K562 (cell line): ENCODE measurements around the gene COL16A1. TPM values are rescaled to one million over a fixed set of nuclear protein-coding genes. Genes with fewer than 3 reads are reported as not detected.

ENCODE experiments used
- CBX8 ChIP-seq: fragments of 200-600 bp; sonication (generic); IDR thresholded peaks from 2 replicates; pipeline ENCODE4 v1.6.1; 2012; ENCODE audit warnings: borderline replicate concordance, mixed run types, low read depth, mild to moderate bottlenecking, moderate library complexity, mixed read lengths, low read length, control low read depth, inconsistent platforms; ENCODE audit not compliant: poor library complexity, severe bottlenecking; ENCODE audit errors: extremely low read depth
- EP300 ChIP-seq: IDR thresholded peaks from 2 replicates; pipeline ENCODE4 v1.6.1; 2012; ENCODE audit warnings: low read length, improper control_type of control experiment
- HCFC1 ChIP-seq: IDR thresholded peaks from 2 replicates; pipeline ENCODE4 v1.6.1; 2012; ENCODE audit warnings: low read depth, low read length, improper control_type of control experiment
- KHSRP ChIP-seq: fragments of 450-650 bp; IDR thresholded peaks from 2 replicates; pipeline ENCODE4 v1.6.1; 2017
- NR2C2 ChIP-seq, 2 experiments: fragments of 200-800 bp in 1 of 2; sonication (Bioruptor generic) in 1 of 2; sonication (generic) in 1 of 2; formaldehyde crosslinking in 1 of 2; IDR thresholded peaks; 2 replicates each; pipeline versions ENCODE4 v1.6.1 to v1.8.0; 2016 to 2022; ENCODE audit warnings: mild to moderate bottlenecking in 1 of 2, missing compliant biosample characterization in 1 of 2, missing genetic modification characterization in 1 of 2, missing genetic modification reagents in 1 of 2
- TCF7 ChIP-seq: sonication (generic); IDR thresholded peaks from 2 replicates; pipeline ENCODE4 v1.6.1; 2016; ENCODE audit warnings: antibody characterized with exemption, borderline replicate concordance
- ZBTB7A ChIP-seq: IDR thresholded peaks from 2 replicates; pipeline ENCODE4 v1.6.1; 2011; ENCODE audit warnings: low read depth, mild to moderate bottlenecking, low read length, moderate library complexity, borderline replicate concordance; ENCODE audit not compliant: control insufficient read depth
- ZFP30 ChIP-seq: fragments of 250-450 bp; sonication (Bioruptor Pico); IDR thresholded peaks from 2 replicates; pipeline ENCODE4 v1.8.0; 2022; ENCODE audit warnings: moderate library complexity, mild to moderate bottlenecking, inconsistent platforms, borderline replicate concordance
- polyA plus RNA-seq, 8 experiments: library from polyadenylated mRNA; depleted of rRNA in 4 of 8; stranded (reverse) in 5 of 8; unstranded in 3 of 8; fragments of >200 nt; fragmentation: Nextera tagmentation in 2 of 8; fragmentation: Illumina TruSeq in 1 of 8; extraction: Ambion mirVana in 2 of 8; extraction: Trizol in 1 of 8; gene quantifications; 2 replicates each; pipeline versions ENCODE4 v1.2.1 to v1.2.3, GENCODE V29; 2011 to 2014; ENCODE audit warnings: inconsistent platforms in 1 of 8, missing spikeins in 1 of 8
- total RNA-seq, 7 experiments: library from RNA; depleted of rRNA in 6 of 7; stranded (reverse); fragments of >200 nt in 6 of 7; fragmentation: Illumina TruSeq in 2 of 7; extraction: Trizol in 2 of 7; gene quantifications; 2 replicates each; pipeline versions ENCODE4 v1.2.1 to v1.2.3, GENCODE V29; 2011 to 2021; ENCODE audit warnings: low replicate concordance in 1 of 7
- TF ChIP-seq, protein P1 (sequence below), 2 experiments: fragments of 450-650 bp in 1 of 2; IDR thresholded peaks; 2 replicates each; pipeline ENCODE4 v1.6.1; 2011 to 2017; ENCODE audit warnings: low read depth in 2 of 2, antibody characterized with exemption in 1 of 2, borderline replicate concordance in 1 of 2, low read length in 1 of 2, mild to moderate bottlenecking in 1 of 2, mixed read lengths in 1 of 2; ENCODE audit not compliant: control insufficient read depth in 1 of 2
- TF ChIP-seq, protein P2 (sequence below): fragments of 250-450 bp; sonication (Bioruptor Pico); IDR thresholded peaks from 2 replicates; pipeline ENCODE4 v1.8.0; 2022; ENCODE audit warnings: moderate library complexity, mild to moderate bottlenecking, inconsistent platforms
- TF ChIP-seq, protein P3 (sequence below), 3 experiments: IDR thresholded peaks in 2 of 3; conservative IDR thresholded peaks in 1 of 3; 2 replicates each; pipeline ENCODE4 v1.5.1; 2011 to 2012; ENCODE audit warnings: low read length in 3 of 3, mild to moderate bottlenecking in 3 of 3, control low read depth in 2 of 3, improper control_type of control experiment in 1 of 3, inconsistent platforms in 1 of 3, low read depth in 1 of 3, mixed read lengths in 1 of 3, moderate library complexity in 1 of 3; ENCODE audit not compliant: insufficient read depth in 2 of 3
- TF ChIP-seq, protein P4 (sequence below): fragments of 250-450 bp; sonication (Bioruptor Pico); IDR thresholded peaks from 2 replicates; pipeline ENCODE4 v1.8.0; 2022; ENCODE audit warnings: inconsistent platforms
- TF ChIP-seq, protein P5 (sequence below): sonication (generic); formaldehyde crosslinking; IDR thresholded peaks from 2 replicates; pipeline ENCODE4 v1.5.0; 2020; ENCODE audit warnings: missing genetic modification reagents
- TF ChIP-seq, protein P6 (sequence below): fragments of 250-450 bp; sonication (Bioruptor Pico); IDR thresholded peaks from 2 replicates; pipeline ENCODE4 v1.4.0; 2020

COL16A1 gene
- total and polyA plus RNA-seq, 9 of the 15 experiments (the other 6 are each of a cell fraction or from before 2014, with no cell fraction given) = 0.11 to 0.60 (median 0.11) TPM; not detected in 6

DNA sequence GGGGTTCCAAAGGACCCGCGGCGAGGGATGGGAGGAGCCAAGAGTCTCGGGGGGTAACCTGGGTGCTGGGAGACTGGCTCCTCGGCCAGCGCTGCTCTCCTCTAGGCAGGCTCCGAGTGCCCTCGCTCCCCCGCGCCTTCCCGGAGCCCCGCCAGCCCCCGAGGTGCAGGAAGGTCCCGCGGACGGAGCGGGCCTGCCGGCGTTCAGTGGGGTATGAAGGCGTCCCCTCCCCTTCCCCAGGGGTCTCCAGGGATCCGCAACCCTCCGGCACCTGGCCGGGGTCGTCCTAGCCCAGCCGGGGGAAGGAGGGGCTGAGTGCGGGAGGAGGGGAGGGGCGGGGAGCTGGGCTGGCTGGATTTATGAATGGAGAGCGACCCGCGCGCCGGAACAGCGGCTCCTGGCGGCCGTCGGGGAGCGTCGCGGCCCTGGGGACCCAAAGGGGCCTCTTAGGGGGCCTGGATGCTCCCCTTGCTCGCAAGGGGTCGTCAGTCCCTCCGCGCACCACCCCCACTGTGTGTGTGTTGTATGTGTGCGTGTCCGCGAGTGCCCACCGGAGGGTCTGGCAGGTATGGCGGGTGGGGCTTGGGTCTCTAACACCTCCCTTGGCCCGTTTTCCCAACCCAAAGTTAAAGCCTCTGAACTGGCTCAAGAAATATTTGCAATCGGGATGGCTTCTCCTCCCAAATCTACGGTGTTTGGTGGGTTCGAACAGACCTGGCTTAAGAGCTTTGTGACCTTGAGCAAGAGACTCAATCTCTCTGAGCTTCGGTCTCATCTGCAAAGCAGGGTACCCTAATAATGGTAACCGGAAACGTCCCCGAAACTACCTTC is 85.7 kb downstream of the COL16A1 start (continued):
- TF ChIP-seq, protein P1, sequence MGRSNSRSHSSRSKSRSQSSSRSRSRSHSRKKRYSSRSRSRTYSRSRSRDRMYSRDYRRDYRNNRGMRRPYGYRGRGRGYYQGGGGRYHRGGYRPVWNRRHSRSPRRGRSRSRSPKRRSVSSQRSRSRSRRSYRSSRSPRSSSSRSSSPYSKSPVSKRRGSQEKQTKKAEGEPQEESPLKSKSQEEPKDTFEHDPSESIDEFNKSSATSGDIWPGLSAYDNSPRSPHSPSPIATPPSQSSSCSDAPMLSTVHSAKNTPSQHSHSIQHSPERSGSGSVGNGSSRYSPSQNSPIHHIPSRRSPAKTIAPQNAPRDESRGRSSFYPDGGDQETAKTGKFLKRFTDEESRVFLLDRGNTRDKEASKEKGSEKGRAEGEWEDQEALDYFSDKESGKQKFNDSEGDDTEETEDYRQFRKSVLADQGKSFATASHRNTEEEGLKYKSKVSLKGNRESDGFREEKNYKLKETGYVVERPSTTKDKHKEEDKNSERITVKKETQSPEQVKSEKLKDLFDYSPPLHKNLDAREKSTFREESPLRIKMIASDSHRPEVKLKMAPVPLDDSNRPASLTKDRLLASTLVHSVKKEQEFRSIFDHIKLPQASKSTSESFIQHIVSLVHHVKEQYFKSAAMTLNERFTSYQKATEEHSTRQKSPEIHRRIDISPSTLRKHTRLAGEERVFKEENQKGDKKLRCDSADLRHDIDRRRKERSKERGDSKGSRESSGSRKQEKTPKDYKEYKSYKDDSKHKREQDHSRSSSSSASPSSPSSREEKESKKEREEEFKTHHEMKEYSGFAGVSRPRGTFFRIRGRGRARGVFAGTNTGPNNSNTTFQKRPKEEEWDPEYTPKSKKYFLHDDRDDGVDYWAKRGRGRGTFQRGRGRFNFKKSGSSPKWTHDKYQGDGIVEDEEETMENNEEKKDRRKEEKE (IDR thresholded peaks at IDR 0.05; ENCODE audit: borderline replicate concordance in 1 of 2, control insufficient read depth in 1 of 2, low read depth in 2 of 2, low read length in 1 of 2) = no peak
- TF ChIP-seq, protein P2, sequence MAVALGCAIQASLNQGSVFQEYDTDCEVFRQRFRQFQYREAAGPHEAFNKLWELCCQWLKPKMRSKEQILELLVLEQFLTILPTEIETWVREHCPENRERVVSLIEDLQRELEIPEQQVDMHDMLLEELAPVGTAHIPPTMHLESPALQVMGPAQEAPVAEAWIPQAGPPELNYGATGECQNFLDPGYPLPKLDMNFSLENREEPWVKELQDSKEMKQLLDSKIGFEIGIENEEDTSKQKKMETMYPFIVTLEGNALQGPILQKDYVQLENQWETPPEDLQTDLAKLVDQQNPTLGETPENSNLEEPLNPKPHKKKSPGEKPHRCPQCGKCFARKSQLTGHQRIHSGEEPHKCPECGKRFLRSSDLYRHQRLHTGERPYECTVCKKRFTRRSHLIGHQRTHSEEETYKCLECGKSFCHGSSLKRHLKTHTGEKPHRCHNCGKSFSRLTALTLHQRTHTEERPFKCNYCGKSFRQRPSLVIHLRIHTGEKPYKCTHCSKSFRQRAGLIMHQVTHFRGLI (CRISPR knock-in tag) = no peak
- no peak for TF ChIP-seq HCFC1
- TF ChIP-seq ZFP30 (CRISPR knock-in tag) = no peak
- TF ChIP-seq TCF7 = no peak
- TF ChIP-seq, protein P3, sequence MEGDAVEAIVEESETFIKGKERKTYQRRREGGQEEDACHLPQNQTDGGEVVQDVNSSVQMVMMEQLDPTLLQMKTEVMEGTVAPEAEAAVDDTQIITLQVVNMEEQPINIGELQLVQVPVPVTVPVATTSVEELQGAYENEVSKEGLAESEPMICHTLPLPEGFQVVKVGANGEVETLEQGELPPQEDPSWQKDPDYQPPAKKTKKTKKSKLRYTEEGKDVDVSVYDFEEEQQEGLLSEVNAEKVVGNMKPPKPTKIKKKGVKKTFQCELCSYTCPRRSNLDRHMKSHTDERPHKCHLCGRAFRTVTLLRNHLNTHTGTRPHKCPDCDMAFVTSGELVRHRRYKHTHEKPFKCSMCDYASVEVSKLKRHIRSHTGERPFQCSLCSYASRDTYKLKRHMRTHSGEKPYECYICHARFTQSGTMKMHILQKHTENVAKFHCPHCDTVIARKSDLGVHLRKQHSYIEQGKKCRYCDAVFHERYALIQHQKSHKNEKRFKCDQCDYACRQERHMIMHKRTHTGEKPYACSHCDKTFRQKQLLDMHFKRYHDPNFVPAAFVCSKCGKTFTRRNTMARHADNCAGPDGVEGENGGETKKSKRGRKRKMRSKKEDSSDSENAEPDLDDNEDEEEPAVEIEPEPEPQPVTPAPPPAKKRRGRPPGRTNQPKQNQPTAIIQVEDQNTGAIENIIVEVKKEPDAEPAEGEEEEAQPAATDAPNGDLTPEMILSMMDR (IDR thresholded peaks at IDR 0.05 in 2 of 3, conservative IDR thresholded peaks at IDR 0.05 in 1 of 3; ENCODE audit: insufficient read depth in 2 of 3, low read depth in 1 of 3, low read length in 3 of 3) = peak; percentile 75 to 85 (median 76)
- TF ChIP-seq, protein P4, sequence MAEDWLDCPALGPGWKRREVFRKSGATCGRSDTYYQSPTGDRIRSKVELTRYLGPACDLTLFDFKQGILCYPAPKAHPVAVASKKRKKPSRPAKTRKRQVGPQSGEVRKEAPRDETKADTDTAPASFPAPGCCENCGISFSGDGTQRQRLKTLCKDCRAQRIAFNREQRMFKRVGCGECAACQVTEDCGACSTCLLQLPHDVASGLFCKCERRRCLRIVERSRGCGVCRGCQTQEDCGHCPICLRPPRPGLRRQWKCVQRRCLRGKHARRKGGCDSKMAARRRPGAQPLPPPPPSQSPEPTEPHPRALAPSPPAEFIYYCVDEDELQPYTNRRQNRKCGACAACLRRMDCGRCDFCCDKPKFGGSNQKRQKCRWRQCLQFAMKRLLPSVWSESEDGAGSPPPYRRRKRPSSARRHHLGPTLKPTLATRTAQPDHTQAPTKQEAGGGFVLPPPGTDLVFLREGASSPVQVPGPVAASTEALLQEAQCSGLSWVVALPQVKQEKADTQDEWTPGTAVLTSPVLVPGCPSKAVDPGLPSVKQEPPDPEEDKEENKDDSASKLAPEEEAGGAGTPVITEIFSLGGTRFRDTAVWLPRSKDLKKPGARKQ (CRISPR knock-in tag) = no peak
- no peak for TF ChIP-seq KHSRP
- peak; percentile 92 for TF ChIP-seq ZBTB7A
- no peak for TF ChIP-seq EP300
- TF ChIP-seq, protein P5, sequence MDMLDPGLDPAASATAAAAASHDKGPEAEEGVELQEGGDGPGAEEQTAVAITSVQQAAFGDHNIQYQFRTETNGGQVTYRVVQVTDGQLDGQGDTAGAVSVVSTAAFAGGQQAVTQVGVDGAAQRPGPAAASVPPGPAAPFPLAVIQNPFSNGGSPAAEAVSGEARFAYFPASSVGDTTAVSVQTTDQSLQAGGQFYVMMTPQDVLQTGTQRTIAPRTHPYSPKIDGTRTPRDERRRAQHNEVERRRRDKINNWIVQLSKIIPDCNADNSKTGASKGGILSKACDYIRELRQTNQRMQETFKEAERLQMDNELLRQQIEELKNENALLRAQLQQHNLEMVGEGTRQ = no peak
- TF ChIP-seq, protein P6, sequence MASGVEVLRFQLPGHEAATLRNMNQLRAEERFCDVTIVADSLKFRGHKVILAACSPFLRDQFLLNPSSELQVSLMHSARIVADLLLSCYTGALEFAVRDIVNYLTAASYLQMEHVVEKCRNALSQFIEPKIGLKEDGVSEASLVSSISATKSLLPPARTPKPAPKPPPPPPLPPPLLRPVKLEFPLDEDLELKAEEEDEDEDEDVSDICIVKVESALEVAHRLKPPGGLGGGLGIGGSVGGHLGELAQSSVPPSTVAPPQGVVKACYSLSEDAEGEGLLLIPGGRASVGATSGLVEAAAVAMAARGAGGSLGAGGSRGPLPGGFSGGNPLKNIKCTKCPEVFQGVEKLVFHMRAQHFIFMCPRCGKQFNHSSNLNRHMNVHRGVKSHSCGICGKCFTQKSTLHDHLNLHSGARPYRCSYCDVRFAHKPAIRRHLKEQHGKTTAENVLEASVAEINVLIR (CRISPR knock-in tag) = no peak
- no peak for TF ChIP-seq NR2C2 (CRISPR knock-in tag; IDR thresholded peaks at IDR 0.05)
- no peak for TF ChIP-seq NR2C2 (tag; IDR thresholded peaks at IDR 0.05)
- no peak for TF ChIP-seq CBX8
